Peyer's patch (tissue), 4 donors: ENCODE data around the gene GFOD2.

Experiments used
- POLR2A ChIP-seq, 2 donors: fragments of 450-650 bp; IDR thresholded peaks; one replicate each; pipeline ENCODE4 v1.5.1; 2017; ENCODE audit warnings: antibody characterized with exemption in 2 of 2, mild to moderate bottlenecking in 2 of 2, moderate library complexity in 2 of 2
- TF ChIP-seq, protein P1 (sequence below), 6 experiments: fragments of 450-650 bp in 4 of 6; fragments of 200-600 bp in 2 of 6; sonication (generic) in 1 of 6; IDR thresholded peaks; one replicate each; pipeline ENCODE4 v1.5.1; 2017 to 2019; ENCODE audit warnings: antibody characterized with exemption in 6 of 6, mild to moderate bottlenecking in 3 of 6, moderate library complexity in 1 of 6

DNA sequence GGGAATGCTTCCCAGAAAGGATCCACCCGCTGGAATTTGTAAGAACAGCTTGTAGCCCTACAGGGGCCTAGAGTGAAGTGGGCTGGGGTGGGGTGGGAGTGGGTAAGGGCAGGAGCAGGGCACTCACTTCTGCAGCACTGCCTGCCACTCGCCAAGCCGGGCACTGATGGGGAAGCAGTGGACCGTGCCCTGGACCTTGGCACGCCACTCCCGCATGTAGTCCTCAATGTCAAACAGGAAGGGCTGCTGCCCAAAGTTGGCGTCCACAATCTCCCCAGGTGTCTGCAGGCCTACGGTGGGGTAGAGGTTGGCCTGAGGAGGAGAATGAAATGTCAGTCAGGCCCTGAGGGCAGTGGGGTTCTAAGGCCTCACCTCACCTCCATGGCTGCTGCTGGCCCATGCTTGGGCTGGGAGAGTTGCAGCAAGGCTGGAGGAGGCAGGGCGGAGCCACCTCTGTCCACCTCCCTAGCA, 15.7 kb upstream of the GFOD2 start:
- TF ChIP-seq POLR2A (IDR thresholded peaks at IDR 0.05) = no peak
- TF ChIP-seq, protein P1, sequence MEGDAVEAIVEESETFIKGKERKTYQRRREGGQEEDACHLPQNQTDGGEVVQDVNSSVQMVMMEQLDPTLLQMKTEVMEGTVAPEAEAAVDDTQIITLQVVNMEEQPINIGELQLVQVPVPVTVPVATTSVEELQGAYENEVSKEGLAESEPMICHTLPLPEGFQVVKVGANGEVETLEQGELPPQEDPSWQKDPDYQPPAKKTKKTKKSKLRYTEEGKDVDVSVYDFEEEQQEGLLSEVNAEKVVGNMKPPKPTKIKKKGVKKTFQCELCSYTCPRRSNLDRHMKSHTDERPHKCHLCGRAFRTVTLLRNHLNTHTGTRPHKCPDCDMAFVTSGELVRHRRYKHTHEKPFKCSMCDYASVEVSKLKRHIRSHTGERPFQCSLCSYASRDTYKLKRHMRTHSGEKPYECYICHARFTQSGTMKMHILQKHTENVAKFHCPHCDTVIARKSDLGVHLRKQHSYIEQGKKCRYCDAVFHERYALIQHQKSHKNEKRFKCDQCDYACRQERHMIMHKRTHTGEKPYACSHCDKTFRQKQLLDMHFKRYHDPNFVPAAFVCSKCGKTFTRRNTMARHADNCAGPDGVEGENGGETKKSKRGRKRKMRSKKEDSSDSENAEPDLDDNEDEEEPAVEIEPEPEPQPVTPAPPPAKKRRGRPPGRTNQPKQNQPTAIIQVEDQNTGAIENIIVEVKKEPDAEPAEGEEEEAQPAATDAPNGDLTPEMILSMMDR (IDR thresholded peaks at IDR 0.05) = no peak
